Measurements from ENCODE around the gene CYB561. TPM values are rescaled to one million over a fixed set of nuclear protein-coding genes. Genes with fewer than 3 reads are reported as not detected.

CYB561 gene
- total and polyA plus RNA-seq, 9 of the 15 experiments (the other 6 are each of a cell fraction or from before 2014, with no cell fraction given), result 4.0 to 30.8 (median 17.4) TPM

DNA sequence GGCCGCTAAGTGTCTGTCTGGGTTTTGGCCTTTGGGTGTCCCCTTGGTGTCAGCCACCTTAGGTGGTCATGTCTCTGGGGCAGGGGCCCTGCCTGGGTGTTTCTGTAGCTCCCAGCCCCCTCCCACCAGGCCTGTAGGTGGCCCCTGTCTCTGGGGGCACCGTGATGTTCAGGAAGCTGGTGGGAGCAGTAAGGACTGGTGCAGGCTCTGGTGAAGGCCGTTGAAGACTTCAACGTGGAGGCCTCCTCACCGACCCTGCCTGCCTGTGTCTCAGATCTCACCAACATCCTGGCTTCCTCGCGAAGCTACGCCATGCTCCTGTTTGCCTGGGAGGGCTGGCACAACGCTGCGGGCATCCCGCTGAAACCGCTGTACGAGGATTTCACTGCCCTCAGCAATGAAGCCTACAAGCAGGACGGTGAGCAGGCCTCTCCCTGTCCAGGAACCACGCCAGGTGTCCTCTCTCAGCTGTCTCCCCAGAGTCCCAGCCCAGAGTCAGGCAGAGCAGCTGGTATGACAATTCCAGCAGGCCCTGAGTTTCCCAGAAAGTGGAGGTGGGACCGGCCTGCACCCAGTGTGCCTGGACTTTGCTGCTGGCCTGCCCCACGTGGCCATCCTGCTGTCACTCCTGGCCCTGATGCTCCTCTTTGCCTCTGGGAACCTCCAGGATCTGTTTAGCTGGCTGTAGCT is 33.5 kb upstream of the CYB561 start (continued):
- no peak for TF ChIP-seq BMI1 (IDR thresholded peaks at IDR 0.05; ENCODE audit: low read length)
- no peak for TF ChIP-seq SNRNP70 (optimal IDR thresholded peaks at IDR 0.05; ENCODE audit: low read depth, low read length)
- TF ChIP-seq, protein P1, sequence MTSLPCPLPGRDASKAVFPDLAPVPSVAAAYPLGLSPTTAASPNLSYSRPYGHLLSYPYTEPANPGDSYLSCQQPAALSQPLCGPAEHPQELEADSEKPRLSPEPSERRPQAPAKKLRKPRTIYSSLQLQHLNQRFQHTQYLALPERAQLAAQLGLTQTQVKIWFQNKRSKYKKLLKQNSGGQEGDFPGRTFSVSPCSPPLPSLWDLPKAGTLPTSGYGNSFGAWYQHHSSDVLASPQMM (CRISPR knock-in tag; IDR thresholded peaks at IDR 0.05), result no peak
- no peak for TF ChIP-seq ATF1 (CRISPR knock-in tag; IDR thresholded peaks at IDR 0.05)
- TF ChIP-seq ATF1 (tag; IDR thresholded peaks at IDR 0.05), result no peak
- no peak for TF ChIP-seq SIN3A (IDR thresholded peaks at IDR 0.05; ENCODE audit: borderline replicate concordance in 2 of 2, control insufficient read depth in 1 of 2, low read depth in 2 of 2, low read length in 2 of 2)
- TF ChIP-seq NFXL1 (CRISPR knock-in tag; IDR thresholded peaks at IDR 0.05), result no peak
- TF ChIP-seq NCOA1 (IDR thresholded peaks at IDR 0.05; ENCODE audit: low read depth), result no peak
- TF ChIP-seq ASH1L (IDR thresholded peaks at IDR 0.05; ENCODE audit: borderline replicate concordance, low read depth, partially characterized antibody), result no peak
- no peak for TF ChIP-seq ZBTB7A (IDR thresholded peaks at IDR 0.05; ENCODE audit: borderline replicate concordance, control insufficient read depth, low read depth, low read length)
- TF ChIP-seq, protein P2, sequence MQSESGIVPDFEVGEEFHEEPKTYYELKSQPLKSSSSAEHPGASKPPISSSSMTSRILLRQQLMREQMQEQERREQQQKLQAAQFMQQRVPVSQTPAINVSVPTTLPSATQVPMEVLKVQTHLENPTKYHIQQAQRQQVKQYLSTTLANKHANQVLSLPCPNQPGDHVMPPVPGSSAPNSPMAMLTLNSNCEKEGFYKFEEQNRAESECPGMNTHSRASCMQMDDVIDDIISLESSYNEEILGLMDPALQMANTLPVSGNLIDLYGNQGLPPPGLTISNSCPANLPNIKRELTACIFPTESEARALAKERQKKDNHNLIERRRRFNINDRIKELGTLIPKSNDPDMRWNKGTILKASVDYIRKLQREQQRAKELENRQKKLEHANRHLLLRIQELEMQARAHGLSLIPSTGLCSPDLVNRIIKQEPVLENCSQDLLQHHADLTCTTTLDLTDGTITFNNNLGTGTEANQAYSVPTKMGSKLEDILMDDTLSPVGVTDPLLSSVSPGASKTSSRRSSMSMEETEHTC (IDR thresholded peaks at IDR 0.05), result no peak
- no peak for TF ChIP-seq ZNF780A (CRISPR knock-in tag; IDR thresholded peaks at IDR 0.05)
- no peak for TF ChIP-seq XRCC4 (IDR thresholded peaks at IDR 0.05; ENCODE audit: extremely low read depth, insufficient read depth, insufficient read length)
- TF ChIP-seq MBD2 (IDR thresholded peaks at IDR 0.05; ENCODE audit: borderline replicate concordance, low read depth), result no peak
- TF ChIP-seq PRMT5 (CRISPR knock-in tag; IDR thresholded peaks at IDR 0.05), result no peak
